Measurements from ENCODE around the gene TMEM131.
A peak's percentile ranks its signal among the peaks of the same experiment; 100 is the strongest.

Gene TMEM131

DNA sequence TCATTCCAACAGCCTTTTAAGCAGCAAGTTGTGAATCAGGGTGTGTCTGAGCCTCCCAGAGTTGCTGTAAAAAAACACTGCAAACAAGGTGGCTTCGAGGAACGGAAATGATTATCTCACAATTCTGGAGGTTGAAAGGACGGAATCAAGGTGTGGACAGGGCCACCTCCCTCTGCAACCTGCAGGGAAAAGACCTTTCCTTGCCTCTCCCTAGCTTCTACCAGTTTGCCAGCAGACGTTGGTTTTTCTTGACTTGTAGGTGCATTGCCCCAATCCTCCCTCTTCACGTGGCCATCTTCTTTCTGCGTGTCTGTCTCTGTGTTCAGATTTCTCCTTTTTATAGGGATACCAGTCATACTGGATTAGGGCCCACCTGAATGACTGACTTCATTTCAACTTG is 24.8 kb upstream of the TMEM131 start:
- no peak for DNase-seq

- DNase-seq: no peak
Measured at GRCh38 chr2:98016908-98017670, 21.3 kb upstream of the TMEM131 start.

- DNase-seq: no peak
Measured at GRCh38 chr2:98015671-98016070, 19.9 kb upstream of the TMEM131 start.

DNA sequence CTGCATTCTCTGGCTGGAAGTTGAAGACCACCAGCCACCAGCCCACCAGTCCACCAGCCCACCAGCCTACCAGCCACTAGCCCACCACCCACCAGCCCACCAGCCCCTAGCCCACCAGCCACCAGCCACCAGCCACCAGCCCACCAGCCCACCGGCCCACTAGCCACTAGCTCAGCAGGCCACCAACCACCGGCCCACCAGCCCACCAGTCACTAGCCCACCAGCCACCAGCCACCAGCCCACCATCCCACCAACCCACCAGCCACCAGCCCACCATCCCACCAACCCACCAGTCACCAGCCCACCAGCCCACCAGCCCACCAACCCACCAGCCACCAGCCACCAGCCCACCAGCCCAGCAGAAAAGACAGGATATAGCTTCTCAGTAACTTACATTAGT is 18.6 kb upstream of the TMEM131 start:
- DNase-seq: no peak

DNA sequence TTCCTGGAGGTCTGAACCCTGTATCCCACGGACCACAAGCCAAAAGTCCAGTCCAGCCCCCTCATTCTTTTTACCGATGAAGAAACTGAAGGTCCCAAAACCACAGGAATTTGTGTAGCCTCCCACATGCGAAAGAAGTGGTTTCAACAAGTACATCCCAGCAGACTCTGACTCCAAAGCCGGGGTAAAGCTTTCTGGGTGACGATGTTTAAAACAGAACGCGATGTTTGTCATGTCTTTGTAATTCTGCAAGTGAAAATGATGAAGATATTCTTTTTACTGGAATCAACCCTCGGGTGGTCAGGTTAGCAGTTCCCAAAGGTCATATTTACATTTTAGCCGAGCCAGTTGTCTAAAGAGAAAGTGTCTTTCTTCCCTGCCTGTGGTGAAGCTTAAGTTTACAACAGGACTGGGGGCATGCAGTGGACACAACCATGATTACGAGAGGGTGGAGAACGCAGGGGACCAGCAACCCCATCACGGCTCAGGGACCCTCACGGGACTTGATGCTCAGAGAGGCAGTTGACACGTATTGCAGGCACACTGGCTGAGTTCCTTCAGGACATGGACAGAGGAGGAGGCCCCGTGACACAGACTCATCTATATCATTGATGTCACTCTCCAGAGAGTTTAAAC is 17.8 kb upstream of the TMEM131 start:
- peak; percentile 63 for DNase-seq

GRCh38 chr2:98012561-98012991 is 16.8 kb upstream of the TMEM131 start:
- no peak for DNase-seq

DNA sequence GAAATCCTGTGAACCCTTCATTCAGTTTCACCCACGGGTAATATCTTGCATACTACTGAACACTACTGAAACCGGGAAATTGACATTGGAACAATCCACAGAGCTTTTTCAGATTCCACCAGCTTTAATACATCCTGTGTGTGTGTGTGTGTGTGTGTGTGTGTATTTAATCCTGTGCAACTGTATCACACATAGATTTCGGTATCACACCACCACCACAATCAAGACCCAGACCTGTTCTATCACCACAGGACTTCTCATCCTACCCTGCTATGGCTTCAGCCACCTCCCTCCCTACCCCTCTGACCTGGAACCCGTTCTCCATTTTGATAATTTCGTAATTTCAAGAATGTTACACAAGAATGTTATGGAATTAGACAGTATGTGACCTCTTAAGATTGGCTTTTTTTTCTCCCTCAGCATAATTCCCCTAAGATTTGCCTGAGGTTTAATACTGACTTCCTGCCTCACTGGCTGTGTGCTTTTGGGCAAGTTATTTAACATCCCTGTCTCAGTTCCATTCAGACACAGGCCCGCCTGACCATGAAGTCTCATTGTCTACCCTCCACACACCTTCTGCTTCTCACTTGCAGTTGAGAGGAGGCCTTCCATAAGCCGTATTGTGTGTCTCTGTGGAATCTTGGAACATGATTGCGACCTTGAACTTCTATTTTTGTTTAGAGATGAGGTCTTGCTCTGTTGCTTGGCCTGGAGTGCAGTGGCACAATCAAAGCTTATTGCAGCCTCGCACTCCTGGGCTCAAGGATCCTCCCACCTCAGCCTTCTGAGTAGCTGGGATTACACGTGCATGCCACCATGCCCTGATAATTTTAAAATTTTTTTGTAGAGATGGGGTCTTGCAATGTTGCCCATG is 14.4 kb upstream of the TMEM131 start:
- peak; percentile 60 for DNase-seq

- no peak for DNase-seq
Measured at GRCh38 chr2:98008415-98008814, 12.7 kb upstream of the TMEM131 start.

DNA sequence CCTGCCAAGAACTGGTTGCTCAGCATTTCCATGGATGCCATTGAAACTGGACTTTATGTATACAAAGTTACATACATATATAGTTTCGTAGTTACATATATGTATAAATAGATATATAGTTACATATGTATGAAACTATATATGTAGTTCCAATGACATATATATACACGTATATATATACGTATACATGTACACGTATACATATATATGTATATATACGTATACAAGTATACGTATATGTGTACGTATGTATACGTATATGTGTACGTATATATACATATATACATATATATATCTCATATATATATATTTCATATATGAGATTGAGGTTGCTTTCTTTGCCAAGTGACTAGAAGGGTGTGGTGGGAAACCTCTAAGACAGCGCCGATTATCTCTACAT is 10.6 kb upstream of the TMEM131 start:
- DNase-seq: no peak

DNA sequence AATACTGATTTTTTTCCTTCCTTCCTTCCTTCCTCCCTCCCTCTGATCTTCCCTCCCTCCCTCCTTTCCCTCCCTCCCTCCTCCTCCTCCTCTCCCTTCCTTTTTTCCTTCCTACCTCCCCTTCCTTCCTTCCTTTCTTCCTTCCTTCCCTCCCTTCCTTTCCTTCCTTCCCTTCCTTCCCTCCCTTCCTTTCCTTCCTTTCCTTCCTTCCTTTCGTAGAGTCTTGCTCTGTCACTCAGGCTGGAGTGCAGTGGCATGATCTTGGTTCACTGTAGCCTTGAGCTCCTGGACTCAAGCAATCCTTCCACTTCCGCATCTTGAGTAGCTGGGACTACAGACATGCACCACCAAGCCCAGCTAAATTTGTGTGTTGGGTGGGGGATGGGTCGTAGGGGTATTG is 8.9 kb upstream of the TMEM131 start:
- no peak for DNase-seq

DNA sequence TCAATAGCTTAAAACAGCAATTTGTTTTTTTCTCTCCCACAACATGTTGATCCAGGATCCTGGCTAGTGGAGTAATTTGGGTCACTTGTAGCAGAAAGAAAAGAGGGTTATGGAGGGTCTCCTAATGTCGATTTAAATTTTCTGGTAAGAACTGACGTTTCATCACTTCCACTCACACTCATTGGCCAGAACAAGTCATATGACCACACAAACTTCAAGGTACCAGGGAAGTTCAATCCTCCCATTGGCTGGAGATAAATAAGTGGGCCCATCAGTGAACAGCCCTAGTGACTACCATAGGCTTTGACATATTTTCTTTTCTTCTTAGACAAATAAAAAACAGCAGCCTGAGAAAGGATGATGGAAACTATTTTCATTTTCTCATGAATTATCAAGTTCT is 8.3 kb upstream of the TMEM131 start:
- DNase-seq: no peak

- DNase-seq: no peak
Measured at GRCh38 chr2:97999536-97999935, 3.8 kb upstream of the TMEM131 start.

GRCh38 chr2:97998431-97999005 is 2.8 kb upstream of the TMEM131 start:
- DNase-seq: no peak

DNA sequence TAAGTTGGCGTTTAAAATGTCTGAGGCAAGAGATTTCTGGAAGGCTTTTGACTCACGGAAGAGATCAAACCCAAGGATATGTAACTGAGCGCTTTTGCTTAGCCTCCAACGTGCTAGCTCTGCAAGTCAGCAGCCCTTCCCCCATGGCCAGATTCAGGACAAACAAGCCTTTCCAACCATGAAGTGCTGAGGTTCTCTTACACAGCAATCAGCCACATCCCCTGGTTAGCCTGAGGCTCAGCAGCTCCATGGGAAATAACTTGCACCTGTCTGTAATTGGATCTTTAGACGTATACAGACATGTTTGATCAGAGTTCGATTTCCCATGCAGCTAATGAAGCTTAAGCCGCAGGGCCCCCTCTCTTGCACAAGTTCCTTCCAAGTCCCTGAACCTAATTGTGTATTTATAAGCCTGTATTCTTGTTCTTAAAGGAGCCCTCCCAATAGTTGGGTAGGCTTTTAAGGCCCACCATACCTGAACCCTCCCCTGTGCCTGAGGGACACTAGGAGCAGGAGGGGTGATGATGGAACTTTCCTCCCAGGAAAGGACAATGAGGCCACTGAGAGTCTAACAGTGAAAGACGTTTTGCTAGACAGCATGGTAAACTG is 2.1 kb upstream of the TMEM131 start:
- no peak for DNase-seq

- DNase-seq: no peak
Measured at GRCh38 chr2:97996679-97997078, 931 bp upstream of the TMEM131 start.

DNA sequence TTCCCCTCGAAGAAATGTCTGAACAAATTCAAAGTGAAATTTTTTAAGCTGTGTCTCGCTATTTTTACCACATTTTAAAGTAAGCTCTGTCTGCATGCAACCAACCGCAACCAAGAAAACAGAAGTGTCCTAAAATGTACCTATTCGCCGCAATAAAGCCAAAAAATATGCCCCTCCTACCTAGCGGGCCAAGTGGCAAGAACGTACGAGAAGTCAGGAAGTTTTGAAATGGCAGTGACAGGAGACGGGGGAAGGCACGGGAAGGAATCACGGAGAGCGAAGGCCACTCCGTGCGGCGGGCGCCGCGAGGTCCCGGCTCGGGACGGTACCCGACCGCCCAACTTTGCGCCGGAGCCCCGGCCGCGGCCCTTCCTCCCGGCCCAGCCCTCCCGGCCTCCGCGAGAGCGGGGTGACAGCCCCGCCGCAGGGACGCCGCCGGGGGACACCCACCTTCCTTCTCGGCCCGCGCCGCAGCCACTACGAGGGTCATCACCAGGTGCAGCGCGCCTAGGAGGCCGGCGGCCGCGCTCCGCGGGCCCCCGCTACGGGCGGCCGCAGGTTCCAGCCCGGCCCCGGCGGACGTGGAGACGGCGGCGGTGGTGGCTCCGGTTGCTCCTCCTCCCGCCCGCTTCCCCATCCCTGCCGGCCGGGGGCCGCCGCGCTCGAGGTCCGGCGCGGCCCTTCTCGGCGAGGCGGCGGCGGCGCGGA is 568 bp downstream of the TMEM131 start:
- peak; percentile 55 for DNase-seq

- DNase-seq: no peak
Measured at GRCh38 chr2:97994476-97994875, 1.3 kb downstream of the TMEM131 start.

DNA sequence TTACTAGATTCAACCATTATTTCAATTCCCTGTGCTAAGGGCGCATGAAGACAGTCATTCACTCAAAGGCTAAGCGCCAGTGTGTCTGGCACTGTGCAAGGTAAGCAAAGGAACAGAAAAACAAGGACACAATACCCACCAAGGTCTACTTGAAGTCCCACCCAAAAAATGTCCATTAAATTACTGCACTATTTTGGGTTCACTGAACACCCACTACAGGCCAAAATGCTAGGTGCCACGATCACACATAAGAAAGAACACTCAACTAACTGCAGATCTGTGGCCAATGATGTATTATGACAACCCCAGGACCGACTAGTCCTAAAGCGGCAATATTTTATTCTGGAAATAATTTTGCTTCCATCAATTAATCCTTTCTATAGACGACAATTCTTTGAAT is 1.8 kb downstream of the TMEM131 start:
- no peak for DNase-seq

GRCh38 chr2:97992836-97993825 is 2.6 kb downstream of the TMEM131 start:
- no peak for DNase-seq

GRCh38 chr2:97991081-97991856 is 4.5 kb downstream of the TMEM131 start:
- no peak for DNase-seq

Data from fibroblast of skin of scalp (primary cell).